HG02938 (cell line): ENCODE results near the gene TIMP2.
"Not testable (repeated sequence)": the region's sequence is repeated elsewhere in the genome, so short reads cannot be mapped to it uniquely, and the experiment has no call there.

Source experiments
- ATAC-seq: cut with Tn5 transposase; IDR thresholded peaks from one replicate; pipeline ENCODE4 v1.9.1; 2021; ENCODE audit warnings: mild to moderate bottlenecking, moderate library complexity; ENCODE audit not compliant: unreplicated experiment

TIMP2 gene, protein sequence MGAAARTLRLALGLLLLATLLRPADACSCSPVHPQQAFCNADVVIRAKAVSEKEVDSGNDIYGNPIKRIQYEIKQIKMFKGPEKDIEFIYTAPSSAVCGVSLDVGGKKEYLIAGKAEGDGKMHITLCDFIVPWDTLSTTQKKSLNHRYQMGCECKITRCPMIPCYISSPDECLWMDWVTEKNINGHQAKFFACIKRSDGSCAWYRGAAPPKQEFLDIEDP

DNA sequence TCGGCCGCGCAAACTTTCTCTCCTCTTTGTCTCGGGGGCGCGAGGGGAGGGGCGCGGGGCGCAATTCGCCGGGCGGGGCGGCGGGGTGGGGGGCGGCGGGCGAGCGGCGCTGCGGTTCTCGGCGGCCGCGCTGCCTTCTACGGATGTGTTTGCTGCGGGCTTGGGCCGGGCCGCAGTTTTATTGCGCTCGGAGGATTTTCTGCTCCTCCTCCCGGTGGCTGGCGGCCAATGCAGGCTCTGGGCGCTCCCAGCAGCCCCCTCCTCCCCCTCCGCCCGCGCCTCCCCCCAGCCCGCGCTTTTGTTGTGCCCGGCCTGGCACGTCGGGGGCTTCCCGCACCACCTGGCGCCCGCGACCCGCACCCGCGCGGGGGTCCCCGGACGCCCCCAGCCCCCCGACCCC lies at the start of gene TIMP2:
Gene TIMP2 (minus strand): TSS at position 154 of the 400 bp plus-strand sequence. CDS start 299 bp downstream, outside the sequence.
- no peak for ATAC-seq

GRCh38 chr17:78973792-78974520 lies 48.8 kb upstream of the TIMP2 start:
- ATAC-seq = no peak

DNA sequence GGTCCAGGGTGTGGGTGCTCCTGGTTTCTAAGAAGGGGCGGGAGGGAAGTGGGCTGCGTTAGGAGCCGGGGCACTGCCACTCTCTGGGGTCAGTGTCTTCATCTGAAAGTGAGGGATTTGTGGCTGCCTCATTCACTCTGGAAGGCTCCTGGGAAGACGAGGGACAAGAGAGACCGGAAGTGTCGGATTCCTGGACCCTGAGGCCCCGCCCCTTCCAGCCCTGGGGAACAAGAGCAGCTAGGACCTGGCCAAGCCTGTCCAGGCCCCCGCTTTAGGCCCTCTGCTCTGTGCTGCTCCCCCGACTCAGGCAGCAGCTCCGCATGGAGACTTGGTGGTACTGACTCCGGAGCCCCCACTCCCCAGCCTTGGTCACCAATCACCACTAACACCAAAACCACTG lies 48.0 kb upstream of the TIMP2 start:
- no peak for ATAC-seq

- no peak for ATAC-seq
Measured at GRCh38 chr17:78972507-78973105, 47.4 kb upstream of the TIMP2 start.

GRCh38 chr17:78971756-78972506 lies 46.7 kb upstream of the TIMP2 start:
- ATAC-seq = no peak

DNA sequence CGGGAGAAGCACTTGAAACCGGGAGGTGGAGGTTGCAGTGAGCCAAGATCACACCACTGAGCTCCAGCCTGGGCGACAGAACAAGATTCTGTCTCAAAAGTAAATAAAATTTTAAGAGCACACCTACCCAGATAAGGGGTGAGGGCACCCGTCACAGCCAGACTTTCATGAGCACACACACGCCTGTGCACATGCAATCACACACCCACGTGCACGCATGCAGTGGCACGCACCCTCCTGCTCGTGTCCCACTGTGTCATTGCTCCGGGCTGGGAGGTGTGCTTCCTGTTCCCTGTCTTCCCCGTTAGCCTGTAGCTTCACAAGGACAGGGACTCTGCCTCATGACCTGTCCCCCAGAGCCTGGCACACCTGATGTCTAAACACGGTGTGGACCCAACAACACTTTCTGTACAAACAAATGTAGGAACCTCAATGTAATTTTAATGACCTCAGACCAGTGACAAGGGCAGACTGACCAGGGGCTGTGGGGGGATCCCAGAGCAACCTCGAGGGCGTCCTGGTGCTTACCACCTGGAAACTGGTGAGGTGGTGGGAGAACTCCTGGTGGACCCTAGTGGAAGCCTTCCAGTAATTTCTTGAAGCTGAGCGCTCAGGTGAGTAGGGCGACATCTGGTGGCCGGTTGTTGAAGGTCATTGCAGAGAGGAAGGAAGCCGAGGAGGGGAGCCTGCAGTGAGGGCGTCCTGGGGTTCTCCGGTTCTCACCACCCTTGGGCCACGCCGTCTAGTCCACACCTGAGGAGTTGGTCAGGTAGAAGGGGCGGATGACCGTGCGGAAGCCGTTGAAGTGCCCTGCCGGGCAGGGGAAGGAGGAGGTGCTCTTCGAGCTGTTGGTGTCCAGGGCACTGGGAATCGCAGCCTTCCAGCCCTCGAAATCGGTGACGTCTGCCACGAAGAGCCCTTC lies 45.9 kb upstream of the TIMP2 start:
- ATAC-seq = no peak

GRCh38 chr17:78969865-78970264 lies 44.7 kb upstream of the TIMP2 start:
- no peak for ATAC-seq

GRCh38 chr17:78967782-78968362 lies 42.7 kb upstream of the TIMP2 start:
- ATAC-seq = no peak

GRCh38 chr17:78966910-78967600 lies 41.9 kb upstream of the TIMP2 start:
- no peak for ATAC-seq

- ATAC-seq = no peak
Measured at GRCh38 chr17:78966123-78966813, 41.1 kb upstream of the TIMP2 start.

GRCh38 chr17:78965491-78965924 lies 40.3 kb upstream of the TIMP2 start:
- ATAC-seq = no peak

DNA sequence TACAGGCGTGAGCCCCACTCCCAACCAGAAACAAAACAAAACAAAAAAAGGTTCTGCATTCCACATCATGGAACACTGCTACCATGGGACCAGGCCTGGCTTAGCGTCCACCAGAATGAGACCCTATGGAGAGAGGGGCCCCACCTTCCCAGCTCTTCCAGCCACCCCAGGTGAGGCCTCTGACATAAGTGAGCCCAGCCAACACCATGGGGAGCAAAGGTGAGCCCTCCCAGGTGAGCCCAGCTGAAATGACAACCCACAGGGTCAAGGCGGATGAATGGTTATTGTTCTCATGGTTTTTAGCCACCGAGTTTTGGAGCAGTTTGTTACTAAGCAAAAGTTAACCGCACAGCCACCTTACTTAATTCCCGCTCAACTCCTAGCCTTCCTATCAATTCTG lies 38.2 kb upstream of the TIMP2 start:
- ATAC-seq = no peak

DNA sequence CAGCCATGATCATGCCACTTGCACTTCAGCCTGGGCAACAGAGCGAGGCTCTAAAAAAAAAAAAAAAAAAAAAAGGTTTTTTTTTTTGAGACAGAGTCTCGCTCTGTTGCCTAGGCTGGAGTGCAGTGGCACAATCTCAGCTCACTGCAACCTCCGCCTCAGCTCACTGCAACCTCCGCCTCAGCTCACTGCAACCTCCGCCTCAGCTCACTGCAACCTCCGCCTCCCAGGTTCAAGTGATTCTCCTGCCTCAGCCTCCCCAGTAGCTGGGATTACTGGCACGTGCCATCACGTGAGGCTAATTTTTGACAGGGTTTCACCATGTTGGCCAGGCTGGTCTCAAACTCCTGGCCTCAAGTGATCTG lies 37.8 kb upstream of the TIMP2 start:
- ATAC-seq = not testable (repeated sequence)

GRCh38 chr17:78962345-78962983 lies 37.3 kb upstream of the TIMP2 start:
- ATAC-seq = no peak

GRCh38 chr17:78961571-78961970 lies 36.4 kb upstream of the TIMP2 start:
- ATAC-seq = no peak

DNA sequence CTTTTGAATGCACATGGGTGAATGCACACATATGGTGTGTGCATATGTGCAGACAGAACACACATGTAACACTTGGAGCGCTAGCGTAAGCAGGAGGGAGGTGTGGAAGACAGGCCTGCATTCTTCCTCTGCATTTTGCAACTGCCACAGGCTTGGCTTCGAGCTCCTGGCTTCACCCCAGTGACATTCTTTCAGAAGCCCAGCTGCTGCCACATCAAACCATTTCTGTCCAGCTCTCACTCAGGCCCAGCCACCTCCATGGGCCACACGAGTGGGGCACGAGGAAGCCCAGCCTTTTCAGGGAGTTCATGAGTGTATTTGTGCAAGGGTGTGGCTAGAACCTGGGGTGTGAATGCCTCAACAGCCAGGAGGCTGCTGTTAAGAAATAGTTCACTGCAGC lies 35.7 kb upstream of the TIMP2 start:
- ATAC-seq = no peak

- ATAC-seq = no peak
Measured at GRCh38 chr17:78959803-78960202, 34.6 kb upstream of the TIMP2 start.

GRCh38 chr17:78958641-78959127 lies 33.5 kb upstream of the TIMP2 start:
- no peak for ATAC-seq
